ENCODE data around the gene ICAM4.
A peak's percentile ranks its signal among the peaks of the same experiment; 100 is the strongest.

ICAM4 gene

DNA sequence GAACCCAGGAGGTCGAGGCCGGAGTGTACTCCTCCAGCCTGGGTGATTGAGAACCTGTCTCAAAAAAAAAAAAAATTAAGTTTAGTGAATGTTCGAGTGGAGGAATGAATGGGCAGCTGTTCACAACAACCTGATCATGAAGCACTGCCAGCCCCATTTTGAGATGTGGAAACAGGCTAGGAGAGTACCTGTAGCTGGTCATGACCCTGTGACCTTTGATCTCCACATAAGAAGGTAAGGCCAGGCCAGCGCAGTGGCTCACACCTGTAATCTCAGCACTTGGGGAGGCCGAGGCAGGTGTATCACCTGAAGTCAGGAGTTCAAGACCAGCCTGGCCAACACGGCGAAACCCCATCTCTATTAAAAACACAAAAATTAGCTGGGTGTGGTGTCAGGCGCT is 39.0 kb downstream of the ICAM4 start:
- TF ChIP-seq, protein P1, sequence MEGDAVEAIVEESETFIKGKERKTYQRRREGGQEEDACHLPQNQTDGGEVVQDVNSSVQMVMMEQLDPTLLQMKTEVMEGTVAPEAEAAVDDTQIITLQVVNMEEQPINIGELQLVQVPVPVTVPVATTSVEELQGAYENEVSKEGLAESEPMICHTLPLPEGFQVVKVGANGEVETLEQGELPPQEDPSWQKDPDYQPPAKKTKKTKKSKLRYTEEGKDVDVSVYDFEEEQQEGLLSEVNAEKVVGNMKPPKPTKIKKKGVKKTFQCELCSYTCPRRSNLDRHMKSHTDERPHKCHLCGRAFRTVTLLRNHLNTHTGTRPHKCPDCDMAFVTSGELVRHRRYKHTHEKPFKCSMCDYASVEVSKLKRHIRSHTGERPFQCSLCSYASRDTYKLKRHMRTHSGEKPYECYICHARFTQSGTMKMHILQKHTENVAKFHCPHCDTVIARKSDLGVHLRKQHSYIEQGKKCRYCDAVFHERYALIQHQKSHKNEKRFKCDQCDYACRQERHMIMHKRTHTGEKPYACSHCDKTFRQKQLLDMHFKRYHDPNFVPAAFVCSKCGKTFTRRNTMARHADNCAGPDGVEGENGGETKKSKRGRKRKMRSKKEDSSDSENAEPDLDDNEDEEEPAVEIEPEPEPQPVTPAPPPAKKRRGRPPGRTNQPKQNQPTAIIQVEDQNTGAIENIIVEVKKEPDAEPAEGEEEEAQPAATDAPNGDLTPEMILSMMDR (IDR thresholded peaks at IDR 0.05; ENCODE audit: low read depth, low read length), result no peak
- no peak overlapping the region for H3K4me3 ChIP-seq (ENCODE audit: low read depth, low read length)

DNA sequence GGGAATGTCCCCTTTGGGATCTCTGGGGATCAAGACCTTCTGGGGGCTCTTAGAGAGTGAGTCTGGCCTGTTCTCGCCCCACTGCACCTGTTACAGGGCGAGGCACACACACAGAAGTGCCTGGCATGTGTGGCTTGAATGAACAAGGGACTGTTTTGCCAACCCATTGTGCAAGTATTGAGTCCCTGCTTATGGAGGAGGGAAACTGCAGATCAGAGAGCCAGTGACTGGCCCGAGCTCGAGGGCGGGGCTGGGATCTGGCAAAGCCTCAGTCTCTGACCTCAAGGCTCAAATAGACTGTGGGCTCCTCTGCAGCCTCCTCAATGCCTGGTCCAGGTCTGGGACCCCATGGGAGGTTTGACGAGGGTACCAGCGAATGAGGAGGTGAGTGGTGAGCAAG is 41.0 kb downstream of the ICAM4 start:
- H3K4me3 ChIP-seq (ENCODE audit: low read depth, low read length), result no peak overlapping the region
- TF ChIP-seq, protein P1 (IDR thresholded peaks at IDR 0.05; ENCODE audit: low read depth, low read length), result no peak

DNA sequence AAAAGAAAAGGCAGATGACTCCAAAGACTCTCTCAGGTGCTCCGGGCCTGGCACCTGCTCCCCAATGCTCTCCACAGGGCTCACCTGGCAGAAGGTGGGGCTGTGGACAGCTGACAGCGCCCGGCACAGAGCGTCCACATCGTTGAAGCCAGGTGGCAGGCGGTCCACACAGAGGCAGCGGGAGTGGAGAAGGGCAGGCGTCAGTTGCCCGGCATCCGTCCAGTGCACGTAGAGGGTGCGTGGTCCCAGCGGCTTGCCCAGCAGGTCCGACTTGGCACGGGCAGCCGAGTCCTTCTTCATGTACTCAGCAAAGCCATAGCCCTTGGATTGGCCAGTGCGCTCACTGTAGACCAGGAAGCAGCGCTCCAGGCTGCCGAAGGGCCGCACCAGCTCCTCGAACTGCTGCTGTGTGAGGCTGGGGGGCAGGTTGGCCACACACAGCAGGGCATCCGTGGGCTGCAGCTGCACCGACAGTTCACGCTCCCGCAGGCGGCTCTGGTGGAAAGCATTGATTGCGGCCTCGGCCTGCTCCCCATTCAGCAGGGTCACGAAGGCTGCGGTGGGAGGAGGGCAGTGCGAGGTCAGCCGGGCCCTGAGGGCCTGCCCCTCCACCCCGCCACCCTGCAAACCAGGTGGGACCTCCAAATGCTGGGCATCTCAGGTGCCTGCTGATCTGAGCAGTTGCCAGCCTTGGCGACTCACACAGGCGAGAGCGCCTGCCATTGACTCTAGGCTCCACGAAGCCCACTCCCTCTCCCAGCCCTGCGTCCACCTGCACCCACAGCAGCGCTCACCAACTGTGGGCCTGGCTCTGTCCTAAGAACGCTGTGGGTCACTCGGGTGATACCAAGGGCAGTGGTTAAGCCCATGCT is 42.0 kb downstream of the ICAM4 start:
- TF ChIP-seq, protein P1 (IDR thresholded peaks at IDR 0.05; ENCODE audit: low read depth, low read length), result no peak
- H3K4me3 ChIP-seq (ENCODE audit: low read depth, low read length), result no peak overlapping the region

DNA sequence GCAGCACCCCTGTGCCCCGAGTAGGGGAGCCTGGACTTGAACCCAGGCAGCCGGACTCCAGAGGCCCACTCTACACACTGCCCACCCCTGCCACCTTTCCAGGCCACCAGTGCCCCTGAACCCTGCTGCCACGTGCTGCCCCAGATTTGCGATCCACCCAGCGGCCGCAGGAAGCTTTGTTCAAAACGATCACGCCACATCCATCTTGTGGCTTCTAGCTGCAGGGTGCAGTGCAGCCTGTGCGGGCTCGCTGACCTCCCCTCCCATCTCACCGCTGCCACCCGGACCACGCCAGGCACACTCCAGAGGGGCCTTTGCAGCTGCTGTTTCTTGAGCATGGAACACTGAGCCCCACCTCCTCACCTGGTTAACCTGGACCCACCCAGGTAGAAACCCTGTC is 42.8 kb downstream of the ICAM4 start:
- no peak overlapping the region for H3K4me3 ChIP-seq (ENCODE audit: low read depth, low read length)
- TF ChIP-seq, protein P1 (IDR thresholded peaks at IDR 0.05; ENCODE audit: low read depth, low read length), result no peak

DNA sequence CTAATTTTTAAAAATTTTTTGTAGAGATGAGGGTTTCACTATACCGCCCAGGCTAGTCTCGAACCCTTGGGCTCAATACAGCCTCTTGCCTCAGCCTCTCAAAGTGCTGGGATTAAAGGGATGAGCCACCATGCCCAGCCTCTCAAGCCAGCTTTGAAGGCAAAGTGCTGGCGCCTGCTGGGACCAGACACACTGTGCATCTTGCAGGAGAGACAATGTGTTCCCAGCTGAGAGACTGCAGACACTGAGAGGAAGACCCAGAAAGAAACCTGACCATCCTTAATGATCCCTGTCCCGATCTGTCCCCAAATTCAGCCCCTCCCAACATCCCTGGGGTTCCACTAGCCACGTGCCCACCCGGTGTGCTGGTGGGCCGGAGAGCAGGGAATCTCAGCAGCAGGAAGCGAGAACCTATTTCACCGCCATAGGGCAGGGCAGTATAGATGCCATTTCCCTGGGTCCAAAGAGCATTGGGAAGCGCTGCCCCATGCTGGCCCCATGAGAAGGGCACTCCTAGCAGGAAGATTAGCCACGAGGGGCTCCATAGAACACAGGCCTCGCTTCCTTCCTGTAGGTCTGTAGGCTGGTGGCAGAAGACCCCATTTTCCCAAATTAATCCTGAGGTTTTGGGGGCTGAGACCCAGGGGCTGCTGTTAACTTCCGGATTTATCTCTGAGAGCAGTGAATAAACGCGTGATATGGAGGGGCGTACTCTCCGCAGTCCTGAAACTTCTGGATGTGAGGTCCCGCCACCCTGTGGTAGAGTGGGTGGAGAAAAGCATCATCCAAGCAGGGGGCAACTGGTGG is 45.6 kb downstream of the ICAM4 start:
- H3K4me3 ChIP-seq (ENCODE audit: low read depth, low read length), result peak overlapping the region; percentile 86
- TF ChIP-seq, protein P1 (IDR thresholded peaks at IDR 0.05; ENCODE audit: low read depth, low read length), result no peak

DNA sequence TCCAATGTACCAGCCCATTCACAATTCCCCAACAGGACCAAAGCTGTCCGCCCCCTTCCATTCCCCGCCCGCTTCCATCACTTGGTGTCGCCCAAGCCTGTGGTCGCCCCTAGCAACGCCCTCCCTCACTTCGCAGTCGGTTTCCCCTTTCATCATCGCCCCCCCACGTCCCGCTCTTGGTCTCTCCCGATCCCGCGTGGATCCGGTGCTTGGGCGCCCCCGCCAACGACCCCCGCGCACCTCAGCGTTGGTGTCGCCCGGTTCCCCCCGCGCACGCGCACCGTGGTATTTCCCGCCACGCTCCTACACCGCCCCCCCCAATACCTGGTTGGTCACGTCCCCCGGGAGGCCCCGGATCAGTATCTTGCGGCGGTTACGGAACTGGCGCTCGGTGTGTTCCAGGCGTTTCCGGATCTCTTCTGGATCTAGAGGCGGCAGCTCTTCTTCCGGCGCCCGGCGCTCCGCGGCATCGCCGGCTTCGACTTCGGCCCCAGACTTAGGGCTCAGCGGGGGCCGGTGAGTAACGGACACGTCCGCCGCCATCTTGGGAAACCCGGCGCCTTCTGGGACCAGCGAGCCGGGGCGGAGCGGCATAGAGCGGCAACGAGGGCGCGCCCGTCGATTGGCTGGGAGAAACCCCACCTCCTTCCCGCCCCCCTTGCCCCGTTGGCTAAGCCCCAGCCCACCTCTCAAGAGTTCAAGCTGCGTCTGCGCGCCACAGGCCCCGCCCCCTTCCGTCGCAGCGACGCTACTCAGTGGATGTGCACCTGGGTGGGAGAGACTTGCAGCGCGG is 46.4 kb downstream of the ICAM4 start, which contains the start of gene RAVER1:
RAVER1 (minus strand) TSS at position 565 of the 793 bp plus-strand sequence; CDS start at position 543, 22 bp downstream.
- H3K4me3 ChIP-seq (ENCODE audit: low read depth, low read length), result peak within 1 kb of the TSS; percentile 86
- TF ChIP-seq, protein P1 (IDR thresholded peaks at IDR 0.05; ENCODE audit: low read depth, low read length), result no peak

All from WI38 (cell line).